Ishikawa (cell line): ENCODE results near the gene WNT8A.

Experiments used
- CEBPB ChIP-seq: IDR thresholded peaks from 2 replicates; pipeline ENCODE4 v1.6.1; 2012
- CREB1 ChIP-seq: IDR thresholded peaks from 2 replicates; pipeline ENCODE4 v1.6.1; 2012; ENCODE audit warnings: low read depth
- EGR1 ChIP-seq: IDR thresholded peaks from 2 replicates; pipeline ENCODE4 v1.6.1; 2012
- EP300 ChIP-seq: IDR thresholded peaks from 2 replicates; pipeline ENCODE4 v1.6.1; 2012; ENCODE audit warnings: borderline replicate concordance
- FOXM1 ChIP-seq: IDR thresholded peaks from 2 replicates; pipeline ENCODE4 v1.6.1; 2012; ENCODE audit warnings: low read depth, borderline replicate concordance
- MAX ChIP-seq: IDR thresholded peaks from 2 replicates; pipeline ENCODE4 v1.6.1; 2012
- NFIC ChIP-seq: IDR thresholded peaks from 2 replicates; pipeline ENCODE4 v1.6.1; 2012
- RAD21 ChIP-seq: IDR thresholded peaks from 2 replicates; pipeline ENCODE4 v1.6.1; 2012; ENCODE audit warnings: low read depth
- REST ChIP-seq: IDR thresholded peaks from 2 replicates; pipeline ENCODE4 v1.6.1; 2012; ENCODE audit warnings: low read depth, mild to moderate bottlenecking
- TAF1 ChIP-seq: IDR thresholded peaks from 2 replicates; pipeline ENCODE4 v1.6.1; 2012; ENCODE audit warnings: low read depth, mild to moderate bottlenecking
- TCF12 ChIP-seq: IDR thresholded peaks from 2 replicates; pipeline ENCODE4 v1.6.1; 2012; ENCODE audit warnings: low read depth
- TEAD4 ChIP-seq: IDR thresholded peaks from 2 replicates; pipeline ENCODE4 v1.6.1; 2012
- USF1 ChIP-seq: IDR thresholded peaks from 2 replicates; pipeline ENCODE4 v1.6.1; 2012
- YY1 ChIP-seq: IDR thresholded peaks from 2 replicates; pipeline ENCODE4 v1.6.1; 2012; ENCODE audit warnings: low read depth
- ZBTB7A ChIP-seq: IDR thresholded peaks from 2 replicates; pipeline ENCODE4 v1.6.1; 2012; ENCODE audit warnings: low read depth

Gene WNT8A

DNA sequence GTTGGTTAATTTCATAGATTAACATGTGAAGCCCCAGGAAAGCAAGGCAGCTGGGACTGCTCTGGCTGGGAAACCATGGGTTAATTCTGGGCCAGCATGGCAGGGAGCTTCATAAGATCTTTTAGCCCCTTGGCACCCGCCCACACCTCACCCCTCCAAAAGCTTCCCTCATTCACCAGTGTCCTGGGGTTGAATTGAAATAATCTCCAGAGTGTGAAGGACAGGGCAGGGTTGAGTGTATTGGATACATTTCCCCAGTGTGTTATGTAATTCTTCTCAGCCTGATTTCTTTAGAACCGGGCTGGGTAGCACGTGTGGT, 19.4 kb downstream of the WNT8A start:
- TF ChIP-seq MAX, result no peak

DNA sequence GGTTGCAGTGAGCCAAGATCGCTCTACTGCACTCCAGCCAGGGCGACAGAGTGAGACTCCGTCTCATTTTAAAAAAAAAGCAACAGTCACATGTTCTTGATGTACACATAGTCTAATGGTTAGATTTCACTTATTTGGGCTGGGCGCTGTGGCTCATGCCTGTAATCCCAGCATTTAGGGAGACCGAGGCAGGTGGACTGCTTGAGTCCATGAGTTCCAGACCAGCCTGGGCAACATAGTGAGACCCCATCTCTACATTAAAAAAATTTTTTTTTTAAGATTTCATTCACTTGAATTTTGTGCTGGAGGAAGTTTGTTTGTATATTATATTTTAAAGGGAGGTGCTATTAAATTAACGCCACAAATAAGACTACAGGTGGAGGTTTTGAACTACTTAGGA, 21.9 kb downstream of the WNT8A start:
- no peak for TF ChIP-seq TCF12
- no peak for TF ChIP-seq EGR1
- no peak for TF ChIP-seq YY1
- no peak for TF ChIP-seq CREB1

- TF ChIP-seq ZBTB7A, result no peak
- TF ChIP-seq USF1, result no peak
- TF ChIP-seq FOXM1, result no peak
- no peak for TF ChIP-seq CEBPB
- no peak for TF ChIP-seq EP300
- no peak for TF ChIP-seq EGR1
- no peak for TF ChIP-seq MAX
- no peak for TF ChIP-seq REST
- TF ChIP-seq YY1, result no peak
- TF ChIP-seq NFIC, result no peak
- TF ChIP-seq TCF12, result no peak
- no peak for TF ChIP-seq CREB1
- TF ChIP-seq RAD21, result no peak
- TF ChIP-seq TAF1, result no peak
- no peak for TF ChIP-seq TEAD4
These were observed 23.4 kb downstream of the WNT8A start for GRCh38 chr5:138107213-138107612.

DNA sequence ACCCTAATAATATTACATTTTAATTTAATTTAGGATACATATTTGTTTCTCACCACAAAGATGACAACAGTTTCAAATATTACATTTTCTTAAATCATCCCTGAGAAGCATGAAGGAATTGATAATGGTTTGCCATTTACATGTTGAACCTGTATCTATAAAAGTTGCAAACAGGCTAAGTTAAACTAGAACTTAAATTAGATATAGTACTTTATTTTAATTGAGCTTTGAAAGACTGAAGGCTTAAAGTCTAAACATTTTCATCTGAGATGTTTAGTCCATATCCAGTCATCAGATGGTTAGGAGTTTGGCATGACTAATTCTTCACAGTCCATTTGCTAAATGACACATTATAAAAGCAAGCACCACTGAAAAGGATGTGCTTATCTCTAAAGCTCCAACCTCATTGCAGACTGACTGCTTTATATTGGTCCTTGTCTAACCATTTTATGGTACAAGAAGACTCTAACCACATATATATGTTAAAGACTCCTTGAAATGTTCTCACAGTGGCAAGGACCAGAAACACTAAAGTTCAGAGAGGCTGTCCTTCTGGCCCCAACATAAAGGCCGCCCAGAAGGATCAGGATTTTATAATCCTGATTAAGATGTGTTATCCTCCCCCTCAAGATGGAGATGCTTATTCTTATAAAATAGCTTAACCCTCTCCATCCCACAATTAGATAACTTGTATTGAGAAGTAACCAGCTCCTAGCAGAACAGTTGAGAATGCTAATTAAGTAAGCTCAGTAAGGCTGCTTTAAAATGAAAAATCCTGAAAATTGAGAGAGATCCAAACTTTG, 25.8 kb downstream of the WNT8A start:
- no peak for TF ChIP-seq NFIC
- no peak for TF ChIP-seq MAX
- TF ChIP-seq TCF12, result no peak
- TF ChIP-seq USF1, result no peak
- TF ChIP-seq ZBTB7A, result no peak
- no peak for TF ChIP-seq TEAD4
- TF ChIP-seq YY1, result no peak
- no peak for TF ChIP-seq EGR1
- TF ChIP-seq CEBPB, result no peak
- TF ChIP-seq TAF1, result no peak
- TF ChIP-seq REST, result no peak
- TF ChIP-seq FOXM1, result no peak
- no peak for TF ChIP-seq CREB1
- TF ChIP-seq RAD21, result no peak
- no peak for TF ChIP-seq EP300

- TF ChIP-seq FOXM1, result no peak
- 0 out of 2 replicates have a peak, but pooled peaks have one; percentile 33 for TF ChIP-seq TCF12
- peak; percentile 8; the same call in 1 of the 2 replicates for TF ChIP-seq EP300
These were observed 26.6 kb downstream of the WNT8A start for GRCh38 chr5:138110266-138110963.

GRCh38 chr5:138111181-138111580, 27.3 kb downstream of the WNT8A start:
- no peak for TF ChIP-seq REST
- no peak for TF ChIP-seq TAF1
- no peak for TF ChIP-seq CREB1
- no peak for TF ChIP-seq RAD21
- TF ChIP-seq EGR1, result no peak
- no peak for TF ChIP-seq TCF12
- TF ChIP-seq TEAD4, result no peak
- TF ChIP-seq USF1, result no peak
- no peak for TF ChIP-seq CEBPB
- no peak for TF ChIP-seq NFIC
- TF ChIP-seq FOXM1, result no peak
- no peak for TF ChIP-seq EP300
- TF ChIP-seq MAX, result no peak
- TF ChIP-seq ZBTB7A, result no peak
- TF ChIP-seq YY1, result no peak
